Neural cell (in vitro differentiated cells): Measurements from ENCODE around the gene CYP2W1. TPM values are rescaled to one million over a fixed set of nuclear protein-coding genes. Genes with fewer than 3 reads are reported as not detected.

ENCODE experiments used
- H2AFZ ChIP-seq: fragments of 200-600, 300-800 bp; sonication (generic), shearing (Covaris generic); 2 replicates; pipeline ENCODE4 v1.6.0; 2014; ENCODE audit warnings: low read depth, mild to moderate bottlenecking, antibody characterized with exemption, low read length, moderate library complexity
- H3F3A ChIP-seq: fragments of 200-600 bp; shearing (Covaris generic); 2 replicates; pipeline ENCODE4 v1.6.1; 2016; ENCODE audit warnings: mild to moderate bottlenecking, moderate library complexity, mixed read lengths, antibody characterized with exemption, low read length; ENCODE audit not compliant: insufficient read depth, poor library complexity, severe bottlenecking
- H3K27ac ChIP-seq: fragments of 200-600, 300-800 bp; sonication (generic), shearing (Covaris generic); 2 replicates; pipeline ENCODE4 v1.5.1; 2014; ENCODE audit warnings: mild to moderate bottlenecking, low read length, moderate library complexity
- H3K27me3 ChIP-seq: fragments of 300-800, 200-600 bp; sonication (generic), shearing (Covaris generic); 2 replicates; pipeline ENCODE4 v1.6.0; 2014; ENCODE audit warnings: mild to moderate bottlenecking, low read depth, low read length, moderate library complexity; ENCODE audit not compliant: insufficient read depth
- H3K36me3 ChIP-seq: fragments of 300-800, 200-600 bp; sonication (generic), shearing (Covaris generic); 2 replicates; pipeline ENCODE4 v1.5.1; 2014; ENCODE audit warnings: mild to moderate bottlenecking, antibody characterized with exemption, low read length, moderate library complexity; ENCODE audit not compliant: insufficient read depth
- H3K4me2 ChIP-seq: fragments of 300-800, 200-600 bp; sonication (generic), shearing (Covaris generic); 2 replicates; pipeline ENCODE4 v1.6.0; 2014; ENCODE audit warnings: mild to moderate bottlenecking, low read length
- H3K4me3 ChIP-seq: fragments of 300-800, 200-600 bp; sonication (generic), shearing (Covaris generic); 2 replicates; pipeline ENCODE4 v1.5.1; 2014; ENCODE audit warnings: mild to moderate bottlenecking, low read length, moderate library complexity
- H3K79me2 ChIP-seq: fragments of 200-600 bp; shearing (Covaris generic); replicated peaks from 2 replicates; pipeline ENCODE4 v1.6.0; 2014; ENCODE audit warnings: mild to moderate bottlenecking, low read length, moderate library complexity; ENCODE audit not compliant: insufficient read depth
- H3K9ac ChIP-seq: fragments of 300-800, 200-600 bp; sonication (generic), shearing (Covaris generic); 2 replicates; pipeline ENCODE4 v1.6.1; 2016; ENCODE audit warnings: mild to moderate bottlenecking, low read length, mixed read lengths
- H3K9me2 ChIP-seq: fragments of 200-600 bp; shearing (Covaris generic); 2 replicates; pipeline ENCODE4 v1.6.1; 2016; ENCODE audit warnings: mild to moderate bottlenecking, low read length, mixed read lengths; ENCODE audit not compliant: insufficient read depth
- H3K9me3 ChIP-seq: fragments of 200-600, 300-800 bp; sonication (generic), shearing (Covaris generic); 2 replicates; pipeline ENCODE4 v1.6.1; 2016; ENCODE audit warnings: mild to moderate bottlenecking, mixed run types, low read length, moderate library complexity, mixed read lengths
- H4K20me1 ChIP-seq: fragments of 200-600 bp; shearing (Covaris generic); 2 replicates; pipeline ENCODE4 v1.6.1; 2016; ENCODE audit warnings: mild to moderate bottlenecking, mixed run types; ENCODE audit not compliant: insufficient read depth
- CTCF ChIP-seq: fragments of 450-650 bp; IDR thresholded peaks from 2 replicates; pipeline ENCODE4 v1.5.1; 2014; ENCODE audit warnings: antibody characterized with exemption, mild to moderate bottlenecking, moderate library complexity; ENCODE audit not compliant: poor library complexity, severe bottlenecking
- EP300 ChIP-seq: fragments of 450-650 bp; conservative IDR thresholded peaks from 2 replicates; pipeline ENCODE4 v1.6.1; 2014; ENCODE audit warnings: antibody characterized with exemption, mild to moderate bottlenecking, moderate library complexity; ENCODE audit not compliant: poor library complexity, severe bottlenecking
- EZH2 ChIP-seq: fragments of 200-600, 300-800 bp; shearing (Covaris generic), sonication (generic); IDR thresholded peaks from 2 replicates; pipeline ENCODE4 v1.6.1; 2014; ENCODE audit warnings: antibody characterized with exemption, low read length, borderline replicate concordance, mild to moderate bottlenecking; ENCODE audit not compliant: insufficient read depth, poor library complexity, severe bottlenecking
- MXI1 ChIP-seq: fragments of 450-650 bp; conservative IDR thresholded peaks from 2 replicates; pipeline ENCODE4 v1.6.1; 2014; ENCODE audit warnings: antibody characterized with exemption, mild to moderate bottlenecking; ENCODE audit not compliant: poor library complexity, severe bottlenecking
- POLR2AphosphoS5 ChIP-seq: IDR thresholded peaks from 2 replicates; pipeline ENCODE4 v1.6.1; 2012
- RAD21 ChIP-seq: fragments of 450-650 bp; conservative IDR thresholded peaks from 2 replicates; pipeline ENCODE4 v1.6.1; 2014; ENCODE audit warnings: antibody characterized with exemption, mild to moderate bottlenecking, moderate library complexity
- SMC3 ChIP-seq: fragments of 450-650 bp; conservative IDR thresholded peaks from 2 replicates; pipeline ENCODE4 v1.6.1; 2014; ENCODE audit warnings: antibody characterized with exemption, mild to moderate bottlenecking, moderate library complexity; ENCODE audit not compliant: poor library complexity
- TAF1 ChIP-seq: IDR thresholded peaks from 2 replicates; pipeline ENCODE4 v1.6.1; 2012; ENCODE audit warnings: low read depth
- polyA plus RNA-seq: library from polyadenylated mRNA; depleted of rRNA; stranded (reverse); fragments of >200 nt; gene quantifications from 2 replicates; pipeline ENCODE4 v1.2.3, GENCODE V29; 2014
- TF ChIP-seq, protein P1 (sequence below): IDR thresholded peaks from 2 replicates; pipeline ENCODE4 v1.6.1; 2012; ENCODE audit warnings: borderline replicate concordance

The CYP2W1 gene
- polyA plus RNA-seq, 1 donor from 2014 or later: not detected

- Histone ChIP-seq H3K4me2 (no peak overlapping the region), H4K20me1 (peaks cover 11% of the 10 kb centered on the region)
- TF ChIP-seq TAF1: no peak
- no peak for TF ChIP-seq EP300
- TF ChIP-seq SMC3: no peak
- TF ChIP-seq CTCF: no peak
- TF ChIP-seq, protein P1, sequence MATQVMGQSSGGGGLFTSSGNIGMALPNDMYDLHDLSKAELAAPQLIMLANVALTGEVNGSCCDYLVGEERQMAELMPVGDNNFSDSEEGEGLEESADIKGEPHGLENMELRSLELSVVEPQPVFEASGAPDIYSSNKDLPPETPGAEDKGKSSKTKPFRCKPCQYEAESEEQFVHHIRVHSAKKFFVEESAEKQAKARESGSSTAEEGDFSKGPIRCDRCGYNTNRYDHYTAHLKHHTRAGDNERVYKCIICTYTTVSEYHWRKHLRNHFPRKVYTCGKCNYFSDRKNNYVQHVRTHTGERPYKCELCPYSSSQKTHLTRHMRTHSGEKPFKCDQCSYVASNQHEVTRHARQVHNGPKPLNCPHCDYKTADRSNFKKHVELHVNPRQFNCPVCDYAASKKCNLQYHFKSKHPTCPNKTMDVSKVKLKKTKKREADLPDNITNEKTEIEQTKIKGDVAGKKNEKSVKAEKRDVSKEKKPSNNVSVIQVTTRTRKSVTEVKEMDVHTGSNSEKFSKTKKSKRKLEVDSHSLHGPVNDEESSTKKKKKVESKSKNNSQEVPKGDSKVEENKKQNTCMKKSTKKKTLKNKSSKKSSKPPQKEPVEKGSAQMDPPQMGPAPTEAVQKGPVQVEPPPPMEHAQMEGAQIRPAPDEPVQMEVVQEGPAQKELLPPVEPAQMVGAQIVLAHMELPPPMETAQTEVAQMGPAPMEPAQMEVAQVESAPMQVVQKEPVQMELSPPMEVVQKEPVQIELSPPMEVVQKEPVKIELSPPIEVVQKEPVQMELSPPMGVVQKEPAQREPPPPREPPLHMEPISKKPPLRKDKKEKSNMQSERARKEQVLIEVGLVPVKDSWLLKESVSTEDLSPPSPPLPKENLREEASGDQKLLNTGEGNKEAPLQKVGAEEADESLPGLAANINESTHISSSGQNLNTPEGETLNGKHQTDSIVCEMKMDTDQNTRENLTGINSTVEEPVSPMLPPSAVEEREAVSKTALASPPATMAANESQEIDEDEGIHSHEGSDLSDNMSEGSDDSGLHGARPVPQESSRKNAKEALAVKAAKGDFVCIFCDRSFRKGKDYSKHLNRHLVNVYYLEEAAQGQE: no peak
- no peak for TF ChIP-seq RAD21
- TF ChIP-seq POLR2AphosphoS5: no peak
- no peak for TF ChIP-seq MXI1
- TF ChIP-seq EZH2: no peak
Observed at GRCh38 chr7:1009747-1010146, 26.8 kb downstream of the CYP2W1 start.

GRCh38 chr7:1010226-1010625 is 27.2 kb downstream of the CYP2W1 start:
- H3K9me3 ChIP-seq: no peaks in the 10 kb centered on the region
- H2AFZ ChIP-seq: no peak overlapping the region
- no peaks in the 10 kb centered on the region for H3F3A ChIP-seq
- H3K4me2 ChIP-seq: no peak overlapping the region
- no peaks in the 10 kb centered on the region for H3K27me3 ChIP-seq
- peaks cover 5% of the 10 kb centered on the region for H3K79me2 ChIP-seq
- H3K9ac ChIP-seq: no peak overlapping the region
- H3K9me2 ChIP-seq: no peaks in the 10 kb centered on the region
- H3K36me3 ChIP-seq: peaks cover 11% of the 10 kb centered on the region
- TF ChIP-seq SMC3 (no peak), TAF1 (no peak), POLR2AphosphoS5 (no peak), RAD21 (no peak), CTCF (no peak), MXI1 (no peak), EZH2 (no peak), EP300 (no peak)
- TF ChIP-seq, protein P1: no peak
- peaks cover 11% of the 10 kb centered on the region for H4K20me1 ChIP-seq
- no peak overlapping the region for H3K27ac ChIP-seq
- H3K4me3 ChIP-seq: no peak overlapping the region

More at GRCh38 chr7:1009747-1010146, 26.8 kb downstream of the CYP2W1 start:
- Histone ChIP-seq H3K9ac (no peak overlapping the region), H3K4me3 (no peak overlapping the region), H3K36me3 (peaks cover 11% of the 10 kb centered on the region), H3K27ac (no peak overlapping the region), H3K9me3 (no peaks in the 10 kb centered on the region), H3K9me2 (no peaks in the 10 kb centered on the region), H2AFZ (no peak overlapping the region), H3K27me3 (no peaks in the 10 kb centered on the region), H3K79me2 (peaks cover 5% of the 10 kb centered on the region), H3F3A (no peaks in the 10 kb centered on the region)
